Left hindlimb (tissue), 1 donor: ENCODE results near the gene PLIN1.
A peak's percentile ranks its signal among the peaks of the same experiment; 100 is the strongest.

Experiments used
- DNase-seq: peaks from one replicate; pipeline ENCODE4 v3.0.0-alpha.2; 2018

Gene PLIN1

GRCh38 chr15:89652131-89652530, 27.0 kb downstream of the PLIN1 start:
- DNase-seq, result peak; percentile 7

- no peak for DNase-seq
These were observed 29.5 kb downstream of the PLIN1 start for GRCh38 chr15:89649716-89650115.

- DNase-seq, result no peak
These were observed 30.0 kb downstream of the PLIN1 start for GRCh38 chr15:89649013-89649625.

- peak; percentile 29 for DNase-seq
These were observed 30.8 kb downstream of the PLIN1 start for GRCh38 chr15:89648106-89649012.

- peak; percentile 65 for DNase-seq
These were observed 31.8 kb downstream of the PLIN1 start for GRCh38 chr15:89647191-89647851.

- DNase-seq, result peak; percentile 23
These were observed 32.6 kb downstream of the PLIN1 start for GRCh38 chr15:89646416-89647141.

GRCh38 chr15:89645680-89646079, 33.5 kb downstream of the PLIN1 start:
- DNase-seq, result peak; percentile 30

- DNase-seq, result peak; percentile 32
These were observed 37.1 kb downstream of the PLIN1 start for GRCh38 chr15:89642106-89642505.

GRCh38 chr15:89641053-89641452, 38.1 kb downstream of the PLIN1 start:
- no peak for DNase-seq

GRCh38 chr15:89640245-89640644, 38.9 kb downstream of the PLIN1 start:
- DNase-seq, result no peak

- DNase-seq, result no peak
These were observed 45.6 kb downstream of the PLIN1 start for GRCh38 chr15:89633585-89633984.

- DNase-seq, result peak; percentile 16
These were observed 46.4 kb downstream of the PLIN1 start for GRCh38 chr15:89632563-89633430.

- DNase-seq, result no peak
These were observed 47.3 kb downstream of the PLIN1 start for GRCh38 chr15:89631902-89632264.

GRCh38 chr15:89630974-89631901, 47.9 kb downstream of the PLIN1 start:
- peak; percentile 23 for DNase-seq

- DNase-seq, result no peak
These were observed 48.9 kb downstream of the PLIN1 start for GRCh38 chr15:89630260-89630659.

GRCh38 chr15:89629829-89630228, 49.3 kb downstream of the PLIN1 start:
- no peak for DNase-seq

- DNase-seq, result peak; percentile 22
These were observed 50.1 kb downstream of the PLIN1 start for GRCh38 chr15:89628806-89629715.

- DNase-seq, result peak; percentile 18
These were observed 50.9 kb downstream of the PLIN1 start for GRCh38 chr15:89628301-89628700.

GRCh38 chr15:89627256-89627970, 51.8 kb downstream of the PLIN1 start:
- DNase-seq, result no peak
